IMR-90 (cell line): ENCODE data around the gene FOXL1. TPM values are rescaled to one million over a fixed set of nuclear protein-coding genes. Genes with fewer than 3 reads are reported as not detected.

Experiments
- ATAC-seq: fragments of 200-7000 bp; cut with Tn5 transposase; 2 replicates; pipeline ENCODE4 v1.9.1; 2020; ENCODE audit warnings: low read depth, mild to moderate bottlenecking, moderate library complexity
- BruUV-seq: library from RNA; stranded (reverse); fragments of 400-500 nt; replicated peaks from 2 replicates; lab custom pipeline; 2021; lab: Mats Ljungman, UMichigan
- CTCF ChIA-PET: fragments of 300-600 bp; formaldehyde crosslinking; extraction: SDS; loops from one replicate; lab custom pipeline; 2021; ENCODE audit warnings: antibody characterized with exemption; lab: Yijun Ruan, JAX
- POLR2A ChIA-PET: fragments of 300-600 bp; sonication (Branson Sonifier 250); formaldehyde crosslinking; loops from one replicate; lab custom pipeline; 2022; ENCODE audit warnings: antibody characterized with exemption; ENCODE audit not compliant: unreplicated experiment; lab: Charles Lee
- DNase-seq: peaks from one replicate; pipeline ENCODE4 v3.0.0; 2013
- H2AFZ ChIP-seq: replicated peaks from 2 replicates; pipeline ENCODE3; 2013; ENCODE audit warnings: low read length, mild to moderate bottlenecking; ENCODE audit not compliant: poor library complexity
- H2AK5ac ChIP-seq: 2 replicates; pipeline ENCODE4 v1.6.1; 2013; ENCODE audit warnings: low read depth, low read length, inconsistent platforms
- H2AK9ac ChIP-seq: replicated peaks from 2 replicates; pipeline ENCODE3; 2013; ENCODE audit warnings: mild to moderate bottlenecking, low read depth, low read length, moderate library complexity; ENCODE audit not compliant: poor library complexity
- H2BK120ac ChIP-seq: 2 replicates; pipeline ENCODE4 v1.6.1; 2013; ENCODE audit warnings: low read depth, low read length, inconsistent platforms
- H2BK15ac ChIP-seq: 3 replicates; pipeline ENCODE4 v1.6.1; 2013; ENCODE audit warnings: low read depth, low read length, inconsistent platforms
- H2BK20ac ChIP-seq: 2 replicates; pipeline ENCODE4 v1.6.1; 2013; ENCODE audit warnings: low read depth, mild to moderate bottlenecking, inconsistent platforms, low read length, moderate library complexity
- H2BK5ac ChIP-seq: 2 replicates; pipeline ENCODE4 v1.6.1; 2013; ENCODE audit warnings: mild to moderate bottlenecking, low read depth, low read length, inconsistent platforms; ENCODE audit not compliant: poor library complexity, severe bottlenecking
- H3K14ac ChIP-seq: replicated peaks from 2 replicates; pipeline ENCODE4 v1.6.1; 2013; ENCODE audit warnings: low read depth, low read length, inconsistent platforms
- H3K18ac ChIP-seq: 2 replicates; pipeline ENCODE4 v1.6.1; 2013; ENCODE audit warnings: low read depth, low read length, control low read depth
- H3K23ac ChIP-seq: 2 replicates; pipeline ENCODE4 v1.6.1; 2013; ENCODE audit warnings: low read depth, low read length, inconsistent platforms
- H3K27ac ChIP-seq: 2 replicates; pipeline ENCODE4 v1.5.1; 2013; ENCODE audit warnings: mild to moderate bottlenecking, control low read depth, low read length; ENCODE audit not compliant: insufficient read depth
- H3K27me3 ChIP-seq: 2 replicates; pipeline ENCODE4 v1.6.1; 2013; ENCODE audit warnings: low read length; ENCODE audit not compliant: control insufficient read depth, insufficient read depth
- H3K36me3 ChIP-seq: 2 replicates; pipeline ENCODE4 v1.6.1; 2013; ENCODE audit warnings: low read length, mixed read lengths; ENCODE audit not compliant: control insufficient read depth, insufficient read depth
- H3K4ac ChIP-seq: 2 replicates; pipeline ENCODE4 v1.6.1; 2013; ENCODE audit warnings: low read depth, low read length, inconsistent platforms
- H3K4me1 ChIP-seq: 2 replicates; pipeline ENCODE4 v1.6.1; 2013; ENCODE audit warnings: low read length, mixed read lengths; ENCODE audit not compliant: control insufficient read depth, insufficient read depth
- H3K4me2 ChIP-seq: 2 replicates; pipeline ENCODE4 v1.6.1; 2013; ENCODE audit warnings: low read depth, mild to moderate bottlenecking, control low read depth, low read length, moderate library complexity
- H3K4me3 ChIP-seq: 2 replicates; pipeline ENCODE4 v1.5.1; 2013; ENCODE audit warnings: low read depth, mild to moderate bottlenecking, control low read depth, low read length, moderate library complexity; ENCODE audit not compliant: insufficient read depth
- H3K56ac ChIP-seq: 2 replicates; pipeline ENCODE4 v1.6.1; 2013; ENCODE audit warnings: low read length, inconsistent platforms; ENCODE audit not compliant: insufficient read depth; ENCODE audit errors: extremely low read depth
- H3K79me1 ChIP-seq, 2 experiments: 2 replicates each; pipeline ENCODE4 v1.6.1; 2013; ENCODE audit warnings: low read length in 2 of 2, inconsistent platforms in 1 of 2, low read depth in 1 of 2
- H3K9ac ChIP-seq: 2 replicates; pipeline ENCODE4 v1.6.1; 2013; ENCODE audit warnings: low read depth, low read length, control low read depth
- H3K9me1 ChIP-seq: 2 replicates; pipeline ENCODE4 v1.6.1; 2013; ENCODE audit warnings: low read length, inconsistent platforms; ENCODE audit not compliant: insufficient read depth
- H3K9me3 ChIP-seq: 2 replicates; pipeline ENCODE4 v1.6.1; 2013; ENCODE audit warnings: low read length; ENCODE audit not compliant: control insufficient read depth, insufficient read depth
- H4K20me1 ChIP-seq: 2 replicates; pipeline ENCODE4 v1.6.1; 2013; ENCODE audit warnings: low read length, inconsistent platforms; ENCODE audit not compliant: insufficient read depth
- H4K5ac ChIP-seq: 2 replicates; pipeline ENCODE4 v1.6.1; 2013; ENCODE audit warnings: mild to moderate bottlenecking, low read depth, low read length, control low read depth
- H4K8ac ChIP-seq, 2 experiments: 2 replicates each; pipeline ENCODE4 v1.6.1; 2013; ENCODE audit warnings: low read depth in 2 of 2, low read length in 2 of 2, control low read depth in 1 of 2, inconsistent platforms in 1 of 2
- H4K91ac ChIP-seq: 2 replicates; pipeline ENCODE4 v1.6.1; 2013; ENCODE audit warnings: low read depth, low read length, inconsistent platforms; ENCODE audit not compliant: insufficient read depth
- CHD1 ChIP-seq: IDR thresholded peaks from 2 replicates; pipeline ENCODE4 v1.6.1; 2012; ENCODE audit warnings: low read depth, low read length, improper control_type of control experiment
- WGBS, 2 experiments: methylation state at CpG; one replicate each; pipeline versions ENCODE4 v1.1.5 to v1.1.7; 2013; ENCODE audit warnings: missing lambda C conversion rate in 2 of 2; ENCODE audit not compliant: insufficient read length in 1 of 2; ENCODE audit errors: extremely low coverage in 2 of 2; 5-methylcytosine and 5-hydroxymethylcytosine counted together
- dilution Hi-C: fragments of 300-500 bp; cut with HindIII; formaldehyde crosslinking; loops from one replicate; pipeline ENCODE4 v1.14.3; 2018; ENCODE audit warnings: low sequenced_read_pairs; ENCODE audit not compliant: unreplicated experiment
- in situ Hi-C: fragments of 300-500 bp; cut with MboI; formaldehyde crosslinking; loops from 3 replicates; pipeline ENCODE4 v1.14.3; 2019; ENCODE audit warnings: low sequenced_read_pairs, inconsistent platforms, mixed read lengths
- intact Hi-C: fragments of 100-400 bp; cut with micrococcal nuclease; formaldehyde crosslinking; loops from 2 replicates; pipeline ENCODE4 v1.10.0; 2022
- polyA plus RNA-seq, 3 experiments: library from polyadenylated mRNA; depleted of rRNA; stranded (reverse); fragments of >200 nt; gene quantifications; 2 replicates each; pipeline ENCODE4 v1.2.3, GENCODE V29; 2012; ENCODE audit warnings: low replicate concordance in 1 of 3
- total RNA-seq: library from RNA; depleted of rRNA; stranded (reverse); fragments of >200 nt; gene quantifications from 2 replicates; pipeline ENCODE4 v1.2.3, GENCODE V29; 2012

Gene FOXL1
- total and polyA plus RNA-seq, 2 of the 4 experiments (the other 2 are of a cell fraction), result 15.2 to 25.8 TPM

DNA sequence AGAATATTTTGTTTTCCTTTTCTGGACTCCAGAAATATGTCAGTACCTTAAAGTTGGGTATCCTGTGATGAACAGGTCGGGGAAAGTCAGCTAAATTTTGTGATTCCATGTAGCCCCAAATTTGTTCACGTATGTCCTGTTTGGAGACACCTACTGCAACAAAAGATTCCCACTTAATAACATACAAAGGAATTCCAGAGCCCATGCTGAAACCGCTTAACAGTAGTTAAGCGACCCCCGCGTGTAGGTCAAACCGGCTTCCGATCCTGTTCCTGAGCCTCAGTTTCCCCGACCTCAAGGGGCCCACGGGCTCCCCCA, 23.8 kb upstream of the FOXL1 start:
- Histone ChIP-seq H4K20me1 (no peaks in the 10 kb centered on the region), H3K9ac (peak overlapping the region; percentile 92), H4K91ac (peak overlapping the region; percentile 81), H3K4me3 (peak overlapping the region; percentile 77), H3K9me1 (peaks cover 7% of the 10 kb centered on the region), H3K23ac (peak overlapping the region; percentile 74), H3K14ac (peak overlapping the region; percentile 92), H2BK20ac (no peak overlapping the region), H2BK15ac (no peak overlapping the region), H2BK120ac (0 out of 2 replicates have a peak overlapping the region, but pooled peaks have one; percentile 5), H3K4me2 (peak overlapping the region; percentile 98), H3K56ac (peak overlapping the region; percentile 70), H3K4me1 (peaks cover 7% of the 10 kb centered on the region; the same call in 1 of the 2 replicates), H4K5ac (peak overlapping the region; percentile 62), H3K18ac (no peak overlapping the region), H4K8ac (peak overlapping the region; percentile 96 to 98), H3K36me3 (peaks cover 18% of the 10 kb centered on the region), H3K27ac (peak overlapping the region; percentile 72), H3K9me3 (no peaks in the 10 kb centered on the region), H3K79me1 (peaks cover 18 to 42% of the 10 kb centered on the region in 2 experiments), H3K4ac (peak overlapping the region; percentile 82), H3K27me3 (no peaks in the 10 kb centered on the region), H2AFZ (peak overlapping the region; percentile 93), H2AK9ac (peak overlapping the region; percentile 99), H2BK5ac (peak overlapping the region; percentile 55), H2AK5ac (no peak overlapping the region)
- BruUV-seq, result no TSS peak
- no peak for DNase-seq
- in situ Hi-C loops (no loop called here), dilution Hi-C loops (no loop called here), intact Hi-C loops (no loop called here)
- 2% methylated on average over 8 of the region's 10 CpGs; no CpG with 5 or more reads in 1 of the 2 experiments for WGBS, 2 experiments
- ATAC-seq, result no peak
- ChIA-PET CTCF (interaction anchor here (0.5 kb wide), 1 partner anchor 843 kb away, joined by 4 read pairs; no protein-coding TSS in a partner anchor), POLR2A (no interaction called here)
- no peak for TF ChIP-seq CHD1
